GM19043 (cell line): ENCODE results near the gene CDPF1.
"Not testable (repeated sequence)": the region's sequence is repeated elsewhere in the genome, so short reads cannot be mapped to it uniquely, and the experiment has no call there.

Experiments
- ATAC-seq: cut with Tn5 transposase; IDR thresholded peaks from one replicate; pipeline ENCODE4 v1.9.1; 2021; ENCODE audit warnings: low read depth; ENCODE audit not compliant: unreplicated experiment

The CDPF1 gene

DNA sequence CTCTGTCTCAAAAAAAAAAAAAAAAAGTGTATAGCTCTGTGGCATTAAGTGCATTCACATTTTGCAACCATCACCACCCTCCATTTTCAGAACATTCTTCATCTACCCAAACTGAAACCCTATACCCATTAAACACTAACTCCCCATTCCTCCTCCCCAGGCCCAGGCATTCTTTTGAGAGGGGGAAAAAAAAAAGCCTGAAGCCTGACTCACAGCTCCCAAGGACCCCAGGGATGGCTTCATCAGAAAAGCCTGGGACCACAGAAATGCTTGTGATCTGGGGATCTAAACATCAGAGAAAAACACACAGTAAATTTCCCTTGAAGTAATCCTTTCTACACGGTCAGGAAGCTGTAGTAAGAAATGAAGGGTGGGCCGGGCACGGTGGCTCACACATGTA, 35.9 kb upstream of the CDPF1 start:
- ATAC-seq = no peak

DNA sequence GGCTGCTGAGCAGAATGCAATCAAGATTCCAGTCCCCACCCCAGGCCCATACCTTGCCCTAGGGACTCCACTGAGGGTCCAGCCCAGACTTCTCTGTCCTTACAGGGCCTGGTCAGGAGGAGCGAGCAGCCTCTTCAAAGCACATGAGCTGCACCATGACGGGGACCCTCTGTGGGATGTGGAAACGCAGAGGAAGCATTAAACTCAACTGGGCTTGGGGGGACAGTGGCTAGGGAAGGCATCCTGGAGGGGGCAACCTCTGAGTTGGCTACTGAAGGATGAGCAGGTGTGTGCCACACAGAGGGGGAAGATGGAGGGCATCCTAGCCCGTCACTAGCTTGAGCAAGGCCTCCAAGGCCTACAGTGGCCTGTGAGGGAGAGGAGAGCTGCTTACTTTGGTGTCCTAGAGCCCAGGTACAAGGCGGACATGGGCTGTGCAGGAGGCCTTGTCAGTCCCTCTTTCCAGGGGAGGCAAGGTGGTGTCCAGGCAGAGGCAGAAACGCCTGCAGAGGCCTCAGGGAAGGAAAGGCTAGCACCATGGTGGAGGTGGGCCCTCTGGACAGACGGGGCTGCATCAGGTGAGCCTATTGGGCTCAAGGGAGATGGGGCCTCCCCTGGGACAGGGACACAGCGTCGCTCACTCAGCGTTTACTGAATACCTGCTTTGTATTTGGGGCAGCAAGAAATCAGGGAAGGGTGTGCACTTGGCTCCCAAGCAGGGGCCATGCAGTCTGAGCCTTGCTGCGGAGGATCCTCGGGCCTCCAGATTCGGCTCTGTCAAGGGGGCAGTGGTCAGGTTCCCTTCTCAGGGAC, 32.0 kb upstream of the CDPF1 start:
- no peak for ATAC-seq

DNA sequence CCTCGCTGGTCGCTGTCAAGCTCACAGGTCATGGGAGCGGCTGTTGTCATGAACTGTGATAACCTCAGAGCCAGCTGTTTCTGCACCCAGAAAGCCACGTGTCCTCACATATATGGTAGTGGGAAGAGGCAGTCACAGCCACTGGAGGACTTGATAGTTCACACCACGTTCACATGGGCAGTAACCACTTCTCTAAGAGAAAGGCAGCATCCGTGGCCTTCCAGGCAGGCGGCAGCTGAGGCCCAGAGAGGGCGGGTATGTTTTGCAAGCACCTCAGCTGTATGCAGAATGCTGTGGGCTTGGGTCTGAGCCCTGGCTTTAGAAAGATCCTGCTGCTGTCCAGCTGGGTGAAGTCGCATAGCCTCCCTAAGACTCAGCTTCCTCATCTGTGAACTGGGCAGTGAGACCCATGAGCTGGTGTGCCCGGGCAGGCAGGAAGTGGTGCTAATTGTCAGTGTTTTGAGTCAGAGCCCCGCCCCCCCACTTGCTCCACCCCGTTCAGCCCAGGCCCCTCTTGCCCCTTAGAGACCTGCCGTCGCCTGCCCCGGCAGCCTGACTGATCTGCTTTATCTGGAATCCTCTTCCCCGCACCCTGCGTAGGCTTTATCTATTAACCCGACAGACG, 31.0 kb upstream of the CDPF1 start:
- ATAC-seq = no peak

DNA sequence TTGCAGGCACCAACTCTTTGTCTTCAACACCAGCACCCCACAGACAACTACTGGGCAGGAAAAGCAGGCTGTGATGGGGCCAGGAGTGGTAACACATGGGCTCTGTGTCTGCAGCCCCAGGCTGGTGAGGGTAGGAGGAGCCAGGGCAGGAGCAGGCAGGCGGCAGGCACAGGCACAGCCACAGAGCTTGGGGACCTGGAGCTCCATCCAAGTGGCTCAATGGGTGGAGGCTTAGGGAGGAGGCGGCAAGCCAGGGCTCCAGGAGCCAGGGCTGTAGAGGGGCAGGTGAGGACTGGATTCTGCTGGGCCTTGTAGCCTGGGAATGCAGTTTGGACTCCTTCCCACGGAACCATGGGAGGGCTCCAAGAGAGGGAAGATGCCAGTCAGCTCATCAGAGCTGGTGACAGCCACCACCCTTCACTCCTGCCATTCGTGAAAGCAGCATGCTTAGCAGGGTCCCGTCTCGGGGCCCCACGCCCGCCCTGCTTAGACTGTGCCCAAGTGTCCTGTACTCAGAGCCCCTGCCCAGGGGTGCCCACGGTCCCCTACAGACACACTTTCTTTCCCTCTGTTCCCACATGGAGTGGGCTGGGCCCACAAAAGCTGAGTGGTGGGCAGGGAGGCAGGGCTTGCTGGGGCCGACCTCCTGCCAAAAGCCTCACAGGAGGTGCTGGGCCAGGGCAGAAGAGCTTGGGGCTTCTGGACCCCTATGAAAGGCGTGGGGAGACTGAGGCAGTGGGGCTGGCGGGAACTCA, 30.1 kb upstream of the CDPF1 start:
- ATAC-seq = no peak

DNA sequence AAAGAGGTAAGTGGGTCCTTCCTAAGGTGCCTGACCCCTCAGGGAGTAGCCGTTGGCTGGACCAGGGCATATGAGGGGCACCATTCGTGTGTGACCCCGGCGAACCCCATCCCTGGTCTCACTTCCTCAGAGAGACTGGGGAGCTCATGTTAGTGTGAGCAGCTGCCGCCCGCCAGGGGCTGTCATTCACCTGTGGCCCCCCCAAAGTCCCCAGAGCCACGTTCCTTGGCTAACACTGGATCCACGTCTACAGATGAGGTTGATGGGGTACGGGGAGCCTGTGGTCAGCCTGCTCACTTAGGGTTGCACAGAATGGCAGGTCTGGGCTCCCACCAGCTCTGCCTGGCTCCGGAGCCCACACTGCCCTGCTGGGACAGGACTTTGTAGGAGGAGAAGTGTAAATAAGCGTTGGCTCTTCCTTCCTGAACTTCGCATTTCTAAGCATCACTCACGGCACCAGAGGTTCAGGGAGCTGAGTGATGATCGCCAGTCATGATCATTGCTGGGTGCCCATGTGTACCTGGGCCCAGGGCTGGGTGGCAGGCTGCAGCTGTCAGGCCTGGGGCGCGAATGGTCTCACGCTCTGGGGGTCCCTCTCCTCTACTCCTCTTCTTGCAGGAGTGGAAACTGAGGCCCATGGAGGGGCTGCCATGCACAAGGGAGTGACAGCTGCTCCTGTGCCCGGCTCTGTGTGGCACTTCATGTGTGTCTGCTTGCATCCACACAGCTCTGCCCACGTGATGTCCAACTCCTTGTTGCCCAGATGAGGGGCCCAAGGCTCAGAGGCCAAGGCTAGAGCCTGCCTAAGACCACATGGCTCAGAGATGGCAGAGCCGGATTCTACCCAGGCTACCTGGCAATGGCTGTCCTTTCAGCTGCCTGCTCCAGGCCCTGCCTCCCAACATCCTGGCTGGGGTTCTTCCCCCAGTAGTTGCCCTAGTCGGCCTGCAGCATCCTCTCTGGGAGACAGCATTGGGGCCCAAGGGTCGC, 28.9 kb upstream of the CDPF1 start:
- no peak for ATAC-seq

DNA sequence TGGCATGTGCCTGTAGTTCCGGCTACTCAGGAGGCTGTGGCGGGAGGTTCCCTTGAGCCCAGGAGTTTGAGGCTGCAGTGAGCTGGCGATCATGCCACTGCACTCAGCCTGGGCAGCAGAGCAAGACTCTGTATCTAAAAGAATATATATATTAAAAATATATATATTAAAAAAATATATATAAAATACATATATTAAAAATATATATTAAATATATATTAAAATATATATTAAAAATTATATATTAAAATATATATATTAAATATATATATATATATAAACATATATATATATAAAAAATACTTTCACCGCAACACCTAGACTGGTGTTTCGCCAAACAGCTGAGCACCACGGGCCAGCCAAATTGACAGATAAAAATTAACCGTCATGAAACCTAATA, 26.5 kb upstream of the CDPF1 start:
- no peak for ATAC-seq

DNA sequence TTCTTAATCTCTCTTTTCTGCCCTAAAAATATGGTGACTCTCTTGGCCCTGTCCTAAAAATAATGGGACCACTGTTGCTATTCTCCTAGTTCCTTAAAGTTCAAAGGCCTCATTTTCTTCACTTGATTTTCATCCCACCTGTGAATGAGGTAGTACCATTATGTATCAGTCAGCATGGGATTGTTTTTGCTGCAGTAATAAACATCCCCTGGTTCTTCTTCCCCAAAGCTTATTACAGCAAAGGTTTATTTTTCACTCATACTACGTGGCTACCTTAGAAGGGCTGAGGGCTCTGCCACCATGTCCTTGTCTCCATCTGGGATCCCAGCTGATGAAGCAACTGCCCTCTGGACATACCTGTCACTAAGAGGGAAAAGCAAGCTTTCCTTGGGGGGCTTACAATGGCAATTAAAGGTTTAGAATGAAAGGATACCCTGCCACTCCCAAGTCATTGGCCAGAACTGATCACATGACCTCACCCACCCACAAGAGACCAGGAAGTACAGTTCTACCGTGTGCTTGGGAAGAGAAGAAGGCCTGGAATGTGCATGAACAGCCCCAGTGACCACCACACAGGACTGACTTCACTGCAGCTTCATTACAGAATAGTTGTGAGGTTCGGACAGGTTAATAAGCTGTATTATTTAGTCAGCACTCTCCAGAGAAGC, 25.5 kb upstream of the CDPF1 start:
- no peak for ATAC-seq

DNA sequence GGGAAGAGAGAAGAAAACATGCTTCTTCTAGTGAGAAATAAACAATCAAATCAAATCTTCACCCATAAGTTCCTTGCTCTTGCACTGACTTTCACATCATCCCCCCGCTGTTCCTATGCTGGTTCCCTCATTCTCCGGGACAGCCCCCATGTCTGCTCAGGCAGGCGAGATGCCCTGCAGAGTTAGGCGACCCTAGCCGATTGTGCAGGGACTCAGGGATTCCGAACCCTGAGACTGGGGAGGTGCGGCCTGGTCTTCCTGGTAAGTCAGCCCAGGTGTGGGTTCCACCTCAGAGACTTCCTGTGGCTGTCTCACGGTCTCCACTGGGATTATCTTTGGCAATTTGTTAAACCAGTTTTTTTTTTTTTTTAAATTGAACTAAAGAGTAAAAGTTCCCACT, 24.3 kb upstream of the CDPF1 start:
- no peak for ATAC-seq

DNA sequence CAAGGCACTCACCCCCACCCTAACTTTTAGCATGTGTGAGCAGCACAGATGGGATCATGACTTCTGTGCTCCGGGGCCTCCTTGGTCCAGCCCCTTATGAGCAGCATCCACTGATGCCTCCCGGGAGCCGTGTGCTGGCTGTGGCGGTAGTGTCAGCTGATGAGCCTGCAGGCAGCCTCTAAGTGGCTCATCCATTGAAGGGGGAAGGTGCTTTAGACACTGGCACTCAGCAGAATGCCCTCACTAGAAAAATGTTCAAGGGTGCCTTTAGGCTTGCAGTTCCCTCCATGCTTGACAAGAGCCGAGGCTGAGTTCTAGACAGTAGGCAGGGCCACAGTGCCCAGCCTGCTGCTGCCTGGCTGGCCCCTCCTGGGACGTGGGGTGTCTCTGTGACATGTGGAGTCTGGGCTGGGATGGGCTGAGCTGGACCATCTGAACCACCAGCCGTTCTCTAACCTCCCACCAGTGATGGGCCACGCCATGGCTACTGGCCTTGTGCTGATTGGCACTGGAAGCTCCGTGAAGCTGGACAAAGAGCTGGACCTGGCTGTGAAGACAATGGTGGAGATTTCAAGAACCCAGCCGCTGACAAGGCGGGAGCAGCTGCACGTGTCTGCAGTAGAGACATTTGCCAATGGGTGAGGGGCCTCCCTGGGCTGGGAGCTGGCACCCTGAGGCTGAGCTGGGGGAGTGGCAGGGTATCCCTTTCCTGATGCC, 23.5 kb upstream of the CDPF1 start:
- no peak for ATAC-seq

DNA sequence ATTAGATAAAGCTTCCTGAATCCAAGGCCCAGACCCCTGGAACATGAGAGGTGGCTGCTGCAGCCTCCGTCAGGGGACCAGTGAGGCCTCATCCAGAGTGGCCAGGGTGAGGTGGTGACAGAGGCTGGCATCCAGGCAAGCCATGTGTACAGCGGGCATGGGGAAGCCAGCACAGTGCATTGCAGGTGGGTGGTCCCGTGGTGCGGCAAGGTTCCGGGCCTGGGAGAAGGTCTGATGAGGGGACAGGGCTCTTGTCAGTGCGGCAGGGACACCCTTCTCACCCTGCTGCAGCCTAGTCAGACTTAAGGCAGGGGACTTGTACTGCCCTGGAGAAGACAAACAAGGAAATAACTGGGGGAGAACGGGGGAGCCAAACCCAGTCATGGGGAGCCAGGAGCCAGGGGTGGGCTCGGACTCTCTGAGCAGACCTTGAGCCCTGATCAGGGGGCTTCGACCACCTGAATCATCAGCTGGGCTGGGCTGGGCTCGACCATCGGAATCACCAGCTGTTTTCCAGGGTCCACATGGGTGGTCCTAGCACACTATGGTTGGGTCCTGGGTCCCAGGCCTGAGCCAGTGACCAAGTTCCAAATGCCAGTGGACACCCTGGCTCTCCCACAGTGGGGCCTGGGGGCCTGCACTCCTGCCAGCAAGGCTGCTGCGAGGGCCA, 22.8 kb upstream of the CDPF1 start:
- no peak for ATAC-seq

DNA sequence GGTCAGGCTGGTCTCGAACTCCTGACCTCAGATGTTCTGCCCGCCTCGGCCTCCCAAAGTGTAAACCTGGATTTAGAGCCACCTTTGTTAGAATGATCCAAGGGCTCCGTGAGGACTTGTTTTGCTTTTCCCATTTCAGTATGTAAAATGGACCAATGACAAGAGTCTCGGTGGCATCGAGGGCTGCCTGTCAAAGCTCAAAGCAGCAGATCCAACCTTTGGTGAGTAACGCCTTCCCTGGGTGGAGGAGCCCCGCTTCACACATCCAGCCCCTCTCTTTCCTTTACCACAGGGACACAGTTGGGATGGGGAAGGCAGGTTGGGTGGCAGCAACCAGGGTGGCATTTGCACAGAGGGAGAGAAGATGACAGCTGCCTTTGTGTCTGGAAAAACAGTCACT, 22.1 kb upstream of the CDPF1 start:
- ATAC-seq = no peak

DNA sequence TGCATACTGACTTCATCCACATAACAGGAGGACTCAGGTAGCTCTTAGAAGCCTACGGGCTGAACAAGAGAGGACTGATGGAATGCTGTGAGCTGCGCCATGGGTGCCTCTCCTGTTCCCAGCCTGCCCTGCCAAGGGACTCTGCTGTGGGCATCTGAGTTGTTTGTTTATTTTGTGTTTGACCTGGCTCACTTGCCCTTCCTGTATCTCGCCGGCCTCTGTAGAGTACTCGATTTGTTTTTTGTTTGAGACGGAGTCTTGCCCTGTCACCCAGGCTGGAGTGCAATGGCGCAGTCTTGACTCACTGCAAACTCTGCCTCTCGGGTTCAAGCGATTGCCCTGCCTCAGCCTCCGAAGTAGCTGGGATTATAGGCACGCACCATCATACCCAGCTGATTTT, 19.5 kb upstream of the CDPF1 start:
- no peak for ATAC-seq

DNA sequence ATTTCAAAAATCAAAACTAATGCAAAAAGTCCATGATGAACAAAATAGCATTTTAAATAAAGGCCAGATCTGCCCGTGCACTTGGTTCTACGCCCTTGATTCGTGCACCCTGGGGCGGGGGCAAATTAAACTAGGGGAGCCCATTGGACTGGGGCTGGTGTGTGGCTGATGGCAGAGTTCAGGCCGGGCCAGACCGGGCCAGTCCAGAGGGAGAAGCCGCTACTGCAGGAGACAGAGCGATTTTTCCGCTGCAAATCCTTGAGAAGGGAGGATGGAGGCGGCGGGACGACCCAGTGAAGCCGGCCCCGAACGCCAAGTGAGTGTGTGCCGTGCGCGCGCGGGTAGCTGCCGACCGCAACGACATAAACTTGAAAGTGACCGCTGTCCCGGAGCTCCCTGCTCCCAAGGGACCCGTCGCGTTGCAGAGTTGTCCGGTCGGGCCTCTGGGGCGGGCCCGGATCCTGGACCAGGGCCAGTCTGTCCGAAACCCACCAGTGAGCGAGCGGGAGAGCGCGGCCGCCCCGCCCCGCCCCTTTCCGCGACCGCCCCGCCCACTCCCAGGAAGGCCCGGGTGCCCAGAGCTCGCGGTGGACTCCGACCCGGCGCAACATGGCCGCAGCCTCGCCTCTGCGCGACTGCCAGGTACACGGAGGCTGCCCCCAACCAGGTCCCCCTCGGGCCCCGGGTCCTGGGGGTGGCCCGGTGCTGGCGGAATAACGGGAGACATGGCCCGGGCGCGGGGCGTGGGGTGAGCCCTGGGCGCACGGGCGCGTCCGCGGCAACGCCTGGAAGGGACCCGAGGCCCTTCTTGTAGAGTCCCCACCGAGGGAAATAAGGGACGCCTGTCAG, 17.6 kb upstream of the CDPF1 start, which contains the start of gene TTC38:
TTC38 (plus strand) TSS at position 578 of the 849 bp plus-strand sequence; CDS start at position 610, 32 bp downstream.
- ATAC-seq = no peak

DNA sequence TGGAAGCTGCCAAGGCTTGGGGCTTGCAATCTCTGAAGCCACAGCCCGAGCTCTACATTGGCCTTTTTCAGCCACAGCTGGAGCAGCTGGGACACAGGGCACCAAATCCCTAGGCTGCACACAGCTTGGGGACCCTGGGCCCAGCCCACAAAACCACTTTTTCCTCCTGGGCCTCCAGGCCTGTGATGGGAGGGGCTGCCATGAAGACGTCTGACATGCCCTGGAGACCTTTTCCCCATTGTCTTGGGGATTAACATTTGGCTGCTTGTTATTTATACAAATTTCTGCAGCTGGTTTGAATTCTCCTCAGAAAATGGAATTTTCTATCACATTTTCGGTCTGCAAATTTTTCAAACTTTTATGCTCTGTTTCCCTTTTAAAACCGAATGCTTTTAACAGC, 15.5 kb upstream of the CDPF1 start:
- ATAC-seq = not testable (repeated sequence)

DNA sequence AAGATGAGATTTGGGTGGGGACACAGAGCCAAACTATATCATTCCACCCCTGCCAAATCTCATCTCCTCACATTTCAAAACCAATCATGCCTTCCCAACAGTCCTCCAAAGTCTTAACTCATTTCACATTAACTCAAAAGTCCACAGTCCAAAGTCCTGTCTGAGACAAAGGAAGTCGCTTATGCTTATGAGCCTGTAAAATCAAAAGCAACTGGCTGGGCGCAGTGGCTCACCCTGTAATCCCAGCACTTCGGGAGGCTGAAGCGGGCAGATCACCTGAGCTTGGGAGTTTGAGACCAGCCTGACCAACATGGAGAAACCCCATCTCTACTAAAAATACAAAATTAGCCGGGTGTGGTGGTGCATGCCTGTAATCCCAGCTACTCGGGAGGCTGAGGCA, 14.4 kb upstream of the CDPF1 start:
- ATAC-seq = not testable (repeated sequence)

DNA sequence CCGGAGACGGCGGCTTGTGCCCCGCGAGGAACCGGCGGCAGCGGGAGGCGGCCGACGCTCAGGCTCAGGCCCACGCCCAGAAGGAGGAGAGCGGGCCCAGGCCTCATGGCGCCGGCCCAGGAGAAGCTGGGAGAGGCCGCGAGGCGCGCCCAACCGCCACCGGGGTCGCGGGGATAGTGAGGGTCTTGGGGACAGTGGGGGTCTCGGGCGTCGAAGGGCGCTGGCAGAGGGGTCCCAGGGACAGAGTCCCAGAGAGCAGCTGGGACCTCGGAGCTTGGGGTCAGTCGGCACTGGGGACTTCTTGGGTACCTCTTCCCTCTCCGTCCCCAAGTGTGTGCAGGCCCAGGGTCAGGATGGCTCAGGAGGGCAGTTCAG, 13.1 kb upstream of the CDPF1 start, which contains the start of gene PKDREJ:
PKDREJ (minus strand) TSS at position 128 of the 375 bp plus-strand sequence; CDS start at position 107, 21 bp downstream.
- ATAC-seq = no peak

DNA sequence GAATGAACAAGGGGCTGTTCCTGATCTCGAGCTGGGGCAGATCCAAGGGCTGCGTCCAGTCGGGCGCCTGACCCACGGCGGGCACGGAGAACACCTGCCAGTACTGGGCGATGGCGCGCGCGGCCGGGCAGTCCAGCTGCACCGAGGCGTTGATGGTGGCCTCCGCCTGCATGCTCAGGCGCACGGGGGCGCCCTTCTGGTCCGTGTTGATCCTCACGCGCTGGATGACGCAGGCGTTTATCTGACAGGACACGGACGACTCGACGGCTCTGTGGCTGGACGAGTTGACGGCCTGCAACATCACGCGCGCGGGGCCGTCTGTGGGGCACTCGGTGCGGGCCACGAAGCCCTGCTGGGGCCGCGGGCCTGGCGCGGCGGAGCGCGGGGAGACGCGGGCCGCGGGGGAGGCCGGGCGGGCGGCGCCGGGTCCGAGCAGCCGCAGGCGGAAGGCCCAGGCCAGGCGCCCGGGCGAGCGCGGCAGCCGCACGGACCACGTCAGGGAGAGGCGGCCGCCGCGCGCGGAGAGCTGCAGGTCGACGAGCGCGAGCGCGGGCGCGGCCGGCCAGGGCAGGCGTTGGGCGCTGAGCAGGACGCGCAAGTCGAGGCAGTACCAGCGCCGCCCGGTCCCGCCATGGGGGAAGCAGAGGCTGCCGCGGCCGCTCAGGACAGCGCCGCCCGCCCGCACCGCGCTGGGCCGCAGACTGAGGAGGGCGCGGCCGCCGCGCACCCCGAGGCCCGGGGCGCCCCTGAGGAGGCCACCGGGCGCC, 12.5 kb upstream of the CDPF1 start:
- no peak for ATAC-seq
